Measurements from ENCODE around the gene DCLK3. TPM values are rescaled to one million over a fixed set of nuclear protein-coding genes. Genes with fewer than 3 reads are reported as not detected.
A peak's percentile ranks its signal among the peaks of the same experiment; 100 is the strongest.

Gene DCLK3
- total RNA-seq, 1 experiment from 2014 or later, result not detected

DNA sequence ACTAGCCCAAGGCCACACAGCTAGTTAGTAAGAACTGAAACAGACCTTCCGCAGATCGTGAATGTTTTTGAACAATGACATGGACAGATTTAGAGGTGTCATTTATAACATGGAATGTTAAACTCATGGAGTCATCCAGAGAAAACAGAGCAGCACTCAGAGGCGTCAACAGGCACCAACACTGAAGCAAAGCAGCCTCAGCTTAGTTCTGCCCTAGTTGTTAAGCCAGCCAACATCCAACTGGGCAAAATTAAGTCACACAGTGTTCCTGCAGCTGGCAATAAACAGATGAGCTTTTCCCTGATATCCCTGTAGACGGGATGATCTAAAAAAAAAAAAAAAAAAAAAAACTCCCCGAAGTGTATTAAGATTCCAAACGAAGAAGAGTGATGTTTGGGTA, 13.6 kb downstream of the DCLK3 start:
- Histone ChIP-seq H3K27ac (no peak overlapping the region), H3K27me3 (replicated peaks) (0 out of 2 replicates have a peak, but pooled peaks cover 2% of the 10 kb centered on the region), H3K9me3 (replicated peaks) (no peaks in the 10 kb centered on the region), H3K4me1 (replicated peaks) (no peaks in the 10 kb centered on the region), H3K36me3 (no peaks in the 10 kb centered on the region), H3K4me3 (no peak overlapping the region)
- no peak for DNase-seq (ENCODE audit: low read depth in 1 of 2, low spot score in 2 of 2)

DNA sequence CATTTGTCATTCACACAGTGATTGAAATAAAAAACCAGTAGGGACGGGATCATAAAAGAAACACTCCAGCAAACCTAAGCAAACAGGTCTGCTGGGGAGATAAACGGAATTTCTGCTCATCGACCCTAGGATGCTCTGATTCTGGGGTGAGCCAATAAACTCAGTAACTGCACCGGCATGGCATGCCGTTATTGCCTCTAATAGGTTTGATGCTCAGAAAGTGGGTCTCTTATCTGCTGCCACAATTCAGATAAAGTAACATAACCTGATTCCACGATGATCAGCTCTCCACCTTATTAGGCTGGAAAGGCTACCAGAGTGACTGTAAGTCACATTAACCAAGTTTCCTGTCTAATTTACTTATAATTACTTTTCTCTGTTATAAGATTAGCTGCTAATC, 19.6 kb downstream of the DCLK3 start:
- DNase-seq (ENCODE audit: low read depth in 1 of 2, low spot score in 2 of 2), result no peak
- H3K27ac ChIP-seq, result no peak overlapping the region
- H3K9me3 ChIP-seq (replicated peaks), result no peaks in the 10 kb centered on the region
- H3K36me3 ChIP-seq, result no peaks in the 10 kb centered on the region
- no peaks in the 10 kb centered on the region for H3K27me3 ChIP-seq (replicated peaks)
- no peak overlapping the region for H3K4me3 ChIP-seq
- H3K4me1 ChIP-seq (replicated peaks), result no peaks in the 10 kb centered on the region

DNA sequence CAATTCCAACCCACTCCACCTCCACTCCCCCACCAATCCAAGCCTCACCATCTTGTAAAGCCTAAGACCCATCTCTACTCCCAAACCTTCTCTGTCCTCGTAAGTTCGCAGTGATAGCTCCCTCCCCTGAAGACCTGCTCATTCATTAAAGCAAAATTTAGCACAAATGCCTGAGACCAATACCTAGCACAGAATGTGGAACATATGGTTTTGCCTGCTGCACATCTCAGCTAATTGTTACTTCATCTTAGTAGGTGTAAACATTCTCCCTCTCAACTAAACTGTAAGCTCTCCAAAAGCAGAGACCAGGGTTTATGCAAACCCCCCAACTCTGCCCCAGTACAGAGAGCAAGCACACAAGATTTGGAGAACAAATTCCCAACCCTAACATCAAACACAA, 20.5 kb downstream of the DCLK3 start:
- Histone ChIP-seq H3K27ac (no peak overlapping the region), H3K27me3 (replicated peaks) (no peaks in the 10 kb centered on the region), H3K4me1 (replicated peaks) (no peaks in the 10 kb centered on the region), H3K9me3 (replicated peaks) (no peaks in the 10 kb centered on the region), H3K4me3 (no peak overlapping the region), H3K36me3 (no peaks in the 10 kb centered on the region)
- DNase-seq (ENCODE audit: low read depth in 1 of 2, low spot score in 2 of 2), result no peak

DNA sequence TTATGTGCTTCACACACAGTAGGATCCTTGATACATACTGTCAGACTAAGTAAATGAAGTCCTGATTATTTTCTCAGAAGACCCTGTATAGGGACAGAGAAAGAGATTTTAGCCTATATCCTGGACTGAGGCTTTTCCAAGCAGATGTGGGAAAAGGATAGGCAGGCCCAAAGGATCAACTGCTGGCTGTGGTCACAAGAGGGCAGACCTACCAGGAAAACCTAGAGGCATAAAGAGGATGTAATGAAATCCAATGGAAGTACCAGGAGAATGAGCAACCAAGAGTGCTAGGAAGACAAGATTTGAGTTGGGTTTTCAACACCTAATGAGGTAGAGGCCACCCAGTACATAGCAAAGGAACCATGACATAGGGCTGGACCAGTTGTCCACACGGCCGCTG, 23.1 kb downstream of the DCLK3 start:
- H3K4me3 ChIP-seq, result no peak overlapping the region
- DNase-seq (ENCODE audit: low read depth in 1 of 2, low spot score in 2 of 2), result no peak
- no peaks in the 10 kb centered on the region for H3K9me3 ChIP-seq (replicated peaks)
- H3K36me3 ChIP-seq, result no peaks in the 10 kb centered on the region
- no peak overlapping the region for H3K27ac ChIP-seq
- H3K27me3 ChIP-seq (replicated peaks), result no peaks in the 10 kb centered on the region
- H3K4me1 ChIP-seq (replicated peaks), result no peaks in the 10 kb centered on the region

DNA sequence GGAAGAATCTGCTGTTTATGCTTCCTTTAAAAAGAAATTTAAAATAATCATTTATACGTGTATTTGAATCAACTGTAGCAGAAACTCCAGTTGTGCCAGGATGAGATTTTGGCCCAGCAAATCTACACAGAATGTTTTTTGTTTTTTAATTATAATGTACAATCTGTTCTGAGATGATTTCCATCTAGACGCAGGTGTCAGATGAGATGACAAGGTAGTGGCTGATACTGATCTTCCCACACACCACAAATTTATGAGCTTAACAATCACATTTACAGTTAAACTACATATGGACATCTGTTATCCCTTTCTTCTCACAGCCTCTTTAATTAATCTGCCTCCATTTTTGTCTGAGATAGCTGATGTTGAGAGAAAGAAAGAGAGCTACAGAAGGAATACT, 23.6 kb downstream of the DCLK3 start:
- no peak overlapping the region for H3K27ac ChIP-seq
- H3K27me3 ChIP-seq (replicated peaks), result no peaks in the 10 kb centered on the region
- no peaks in the 10 kb centered on the region for H3K4me1 ChIP-seq (replicated peaks)
- no peak for DNase-seq (ENCODE audit: low read depth in 1 of 2, low spot score in 2 of 2)
- no peak overlapping the region for H3K4me3 ChIP-seq
- H3K9me3 ChIP-seq (replicated peaks), result no peaks in the 10 kb centered on the region
- H3K36me3 ChIP-seq, result no peaks in the 10 kb centered on the region

DNA sequence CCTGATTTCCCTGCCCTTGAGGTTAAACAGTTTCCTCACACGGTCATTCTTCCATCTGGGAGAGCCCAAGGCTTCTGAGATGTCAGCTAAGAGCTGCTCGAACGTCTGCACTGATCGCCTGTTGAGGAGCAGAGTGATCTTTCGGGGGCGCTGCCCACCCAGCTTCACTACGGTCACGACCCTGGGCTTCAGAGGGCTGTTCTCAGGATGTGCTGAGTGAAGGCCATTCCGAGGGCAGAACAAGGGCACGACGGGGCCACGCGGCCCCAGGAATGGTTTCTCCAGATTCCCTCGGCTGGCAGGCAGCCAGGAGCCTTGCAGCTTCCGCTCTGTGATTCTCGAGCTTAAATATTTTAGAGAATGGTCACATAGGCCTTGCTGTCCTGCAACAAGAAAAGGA, 25.7 kb downstream of the DCLK3 start:
- no peaks in the 10 kb centered on the region for H3K27me3 ChIP-seq (replicated peaks)
- no peaks in the 10 kb centered on the region for H3K4me1 ChIP-seq (replicated peaks)
- H3K36me3 ChIP-seq, result no peaks in the 10 kb centered on the region
- H3K4me3 ChIP-seq, result no peak overlapping the region
- no peak for DNase-seq (ENCODE audit: low read depth in 1 of 2, low spot score in 2 of 2)
- H3K9me3 ChIP-seq (replicated peaks), result no peaks in the 10 kb centered on the region
- no peak overlapping the region for H3K27ac ChIP-seq

DNA sequence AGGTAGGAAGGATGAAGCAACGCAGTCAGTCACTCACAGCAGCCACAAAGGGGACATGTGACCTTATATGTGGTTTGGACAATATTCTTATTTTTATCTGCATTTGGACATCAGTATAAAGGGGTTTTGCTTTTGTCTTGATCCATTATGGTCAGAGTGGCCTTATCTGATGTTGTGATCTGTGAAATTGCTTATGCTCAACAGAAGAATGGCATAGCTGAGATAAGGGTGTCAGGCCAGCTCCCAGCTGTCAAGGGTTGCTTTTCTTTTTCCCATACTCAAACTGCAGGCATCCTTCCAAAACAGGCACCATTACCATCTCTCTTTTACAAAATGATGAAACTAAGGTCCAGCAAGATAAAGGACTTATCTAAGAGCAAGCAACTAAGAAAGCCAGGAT, 28.1 kb downstream of the DCLK3 start:
- Histone ChIP-seq H3K36me3 (no peaks in the 10 kb centered on the region), H3K4me1 (replicated peaks) (no peaks in the 10 kb centered on the region), H3K9me3 (replicated peaks) (no peaks in the 10 kb centered on the region), H3K4me3 (no peak overlapping the region), H3K27ac (no peak overlapping the region), H3K27me3 (replicated peaks) (no peaks in the 10 kb centered on the region; the same call in 1 of the 2 replicates)
- no peak for DNase-seq (ENCODE audit: low read depth in 1 of 2, low spot score in 2 of 2)

DNA sequence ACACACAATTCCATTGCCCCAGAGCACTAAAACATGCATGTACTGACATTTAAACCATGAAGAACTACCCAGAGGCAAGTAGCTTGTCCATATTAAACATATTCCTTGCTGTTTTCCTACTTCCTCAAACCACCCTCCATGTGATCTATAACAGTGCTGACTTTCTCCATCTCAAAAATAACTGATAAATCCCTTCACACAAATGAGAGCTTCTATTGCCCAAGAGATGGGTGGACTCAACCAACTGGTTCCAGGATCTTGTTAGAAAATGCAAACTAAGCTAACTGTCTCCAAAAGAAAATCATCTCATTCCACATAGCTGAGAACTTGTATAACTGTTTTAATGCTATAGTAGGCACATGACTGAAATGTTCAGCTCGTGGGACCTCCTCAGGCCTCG, 29.6 kb downstream of the DCLK3 start:
- DNase-seq (ENCODE audit: low read depth in 1 of 2, low spot score in 2 of 2), result no peak
- no peaks in the 10 kb centered on the region; the same call in 1 of the 2 replicates for H3K27me3 ChIP-seq (replicated peaks)
- H3K4me1 ChIP-seq (replicated peaks), result no peaks in the 10 kb centered on the region
- H3K4me3 ChIP-seq, result no peak overlapping the region
- no peaks in the 10 kb centered on the region for H3K9me3 ChIP-seq (replicated peaks)
- no peak overlapping the region for H3K27ac ChIP-seq
- H3K36me3 ChIP-seq, result no peaks in the 10 kb centered on the region

DNA sequence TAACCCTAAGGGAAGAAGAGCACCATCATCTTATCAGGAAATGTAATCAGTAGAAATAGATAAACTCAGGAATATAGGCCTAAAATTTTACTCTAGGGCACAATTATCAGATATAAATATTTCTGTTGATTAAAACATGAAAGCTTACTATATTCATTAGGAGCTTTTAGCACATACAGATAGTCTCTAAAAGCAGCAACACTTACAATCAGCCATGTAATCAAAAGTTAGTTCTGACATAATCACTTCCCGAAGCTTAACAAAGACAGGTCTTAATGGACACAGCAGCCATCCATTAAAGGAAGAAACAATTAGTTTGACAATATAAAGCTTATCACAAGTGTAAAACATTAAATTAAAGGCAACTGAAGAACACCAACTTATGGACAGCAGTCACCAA, 30.6 kb downstream of the DCLK3 start:
- Histone ChIP-seq H3K36me3 (no peaks in the 10 kb centered on the region), H3K9me3 (replicated peaks) (no peaks in the 10 kb centered on the region), H3K4me3 (no peak overlapping the region), H3K27me3 (replicated peaks) (no peaks in the 10 kb centered on the region; the same call in 1 of the 2 replicates), H3K4me1 (replicated peaks) (no peaks in the 10 kb centered on the region), H3K27ac (no peak overlapping the region)
- no peak for DNase-seq (ENCODE audit: low read depth in 1 of 2, low spot score in 2 of 2)

DNA sequence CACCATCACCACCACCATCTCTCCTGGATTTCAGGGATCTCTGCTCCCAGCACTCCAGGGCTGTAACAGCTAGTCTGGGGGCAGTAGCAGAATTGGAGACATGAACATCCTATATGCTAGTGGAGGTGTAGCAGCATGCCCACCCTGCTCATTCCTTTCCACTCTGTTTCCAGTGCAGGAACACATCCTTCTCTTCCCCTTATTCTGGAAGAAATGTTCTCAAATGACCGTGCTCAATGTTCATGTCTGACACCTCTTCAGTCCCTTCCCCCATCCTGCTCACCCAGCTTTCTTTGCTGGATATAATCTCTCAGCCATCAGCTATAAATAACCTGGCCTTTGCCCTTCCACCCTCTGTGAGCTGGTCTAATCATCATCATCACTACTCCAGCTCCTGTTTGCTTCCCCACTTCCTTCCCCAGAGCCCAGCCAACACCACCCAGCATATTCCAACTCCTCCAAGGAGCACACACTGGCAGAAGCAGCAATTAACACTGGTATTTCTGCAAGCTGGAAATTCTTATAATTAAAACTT, 31.1 kb downstream of the DCLK3 start:
- Histone ChIP-seq H3K27ac (no peak overlapping the region), H3K4me3 (no peak overlapping the region), H3K9me3 (replicated peaks) (no peaks in the 10 kb centered on the region), H3K27me3 (replicated peaks) (no peaks in the 10 kb centered on the region; the same call in 1 of the 2 replicates), H3K36me3 (no peaks in the 10 kb centered on the region), H3K4me1 (replicated peaks) (no peaks in the 10 kb centered on the region)
- no peak for DNase-seq (ENCODE audit: low read depth in 1 of 2, low spot score in 2 of 2)

DNA sequence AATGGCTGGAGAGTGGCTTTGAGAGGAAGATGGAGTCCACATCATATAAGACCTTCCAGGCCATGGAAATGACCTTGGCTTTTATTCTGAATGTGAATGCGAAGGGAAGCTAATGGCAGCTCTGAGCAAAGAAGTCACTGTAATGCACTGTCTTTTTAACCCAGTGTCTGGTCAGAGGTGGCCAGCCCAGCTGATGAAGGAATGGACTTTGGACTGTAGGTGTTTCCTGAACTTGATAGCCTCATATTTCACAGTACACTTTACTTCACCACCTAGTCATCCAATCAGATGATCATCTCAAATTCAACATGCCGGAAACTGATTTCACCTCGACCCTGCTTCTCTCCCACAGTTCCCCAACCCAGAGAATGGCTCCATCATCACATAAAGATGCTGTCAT, 33.4 kb downstream of the DCLK3 start:
- H3K4me3 ChIP-seq, result no peak overlapping the region
- H3K36me3 ChIP-seq, result no peaks in the 10 kb centered on the region
- H3K27me3 ChIP-seq (replicated peaks), result no peaks in the 10 kb centered on the region; the same call in 1 of the 2 replicates

DNA sequence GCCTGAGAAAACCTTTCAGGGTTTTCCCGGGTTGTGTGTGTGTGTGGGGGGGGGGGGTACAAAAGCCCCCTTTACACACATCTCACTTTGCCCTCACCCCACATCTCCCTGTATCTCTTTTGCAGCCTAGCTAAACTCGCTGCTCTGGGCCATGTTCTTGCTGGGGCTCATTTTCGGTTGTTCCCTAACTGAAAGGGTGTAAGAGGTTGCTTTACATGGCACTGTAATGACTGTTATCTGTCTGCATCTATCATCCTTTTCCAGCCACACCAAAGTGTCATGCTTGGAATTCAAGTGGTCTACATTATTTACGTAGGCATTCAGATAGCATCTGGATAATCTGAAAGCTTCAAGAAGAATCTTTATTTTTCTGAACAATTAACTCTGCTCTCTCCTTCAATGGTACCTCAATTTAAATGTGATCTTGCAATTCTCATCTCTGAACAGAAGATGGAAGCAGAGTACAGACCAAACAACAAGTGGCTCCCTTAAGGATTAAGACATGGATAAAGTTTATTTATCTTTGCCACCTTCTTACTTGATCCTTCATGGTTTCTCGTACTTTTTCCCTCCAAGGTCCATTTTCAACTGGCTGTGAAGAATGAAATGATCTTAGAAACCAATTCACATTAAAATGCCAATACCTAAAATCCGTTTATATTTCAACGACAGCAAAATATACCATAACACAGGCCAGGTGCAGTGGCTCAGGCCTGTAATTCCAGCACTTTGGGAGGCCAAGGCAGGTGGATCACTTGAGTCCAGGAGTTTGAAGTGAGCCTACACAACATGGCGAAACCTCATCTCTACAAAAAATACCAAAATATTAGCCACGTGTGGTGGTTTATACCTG, 34.9 kb downstream of the DCLK3 start:
- H3K4me1 ChIP-seq (replicated peaks), result no peaks in the 10 kb centered on the region
- H3K4me3 ChIP-seq, result no peak overlapping the region
- peak in 1 of 2 experiments; percentile 9 for DNase-seq (ENCODE audit: low read depth in 1 of 2, low spot score in 2 of 2)
- no peaks in the 10 kb centered on the region; the same call in 1 of the 2 replicates for H3K27me3 ChIP-seq (replicated peaks)
- H3K9me3 ChIP-seq (replicated peaks), result no peaks in the 10 kb centered on the region
- H3K27ac ChIP-seq, result no peak overlapping the region
- H3K36me3 ChIP-seq, result no peaks in the 10 kb centered on the region

More for the DNA sequence above, 33.4 kb downstream of the DCLK3 start:
- no peak overlapping the region for H3K27ac ChIP-seq
- H3K4me1 ChIP-seq (replicated peaks), result no peaks in the 10 kb centered on the region
- H3K9me3 ChIP-seq (replicated peaks), result no peaks in the 10 kb centered on the region
- no peak for DNase-seq (ENCODE audit: low read depth in 1 of 2, low spot score in 2 of 2)

DNA sequence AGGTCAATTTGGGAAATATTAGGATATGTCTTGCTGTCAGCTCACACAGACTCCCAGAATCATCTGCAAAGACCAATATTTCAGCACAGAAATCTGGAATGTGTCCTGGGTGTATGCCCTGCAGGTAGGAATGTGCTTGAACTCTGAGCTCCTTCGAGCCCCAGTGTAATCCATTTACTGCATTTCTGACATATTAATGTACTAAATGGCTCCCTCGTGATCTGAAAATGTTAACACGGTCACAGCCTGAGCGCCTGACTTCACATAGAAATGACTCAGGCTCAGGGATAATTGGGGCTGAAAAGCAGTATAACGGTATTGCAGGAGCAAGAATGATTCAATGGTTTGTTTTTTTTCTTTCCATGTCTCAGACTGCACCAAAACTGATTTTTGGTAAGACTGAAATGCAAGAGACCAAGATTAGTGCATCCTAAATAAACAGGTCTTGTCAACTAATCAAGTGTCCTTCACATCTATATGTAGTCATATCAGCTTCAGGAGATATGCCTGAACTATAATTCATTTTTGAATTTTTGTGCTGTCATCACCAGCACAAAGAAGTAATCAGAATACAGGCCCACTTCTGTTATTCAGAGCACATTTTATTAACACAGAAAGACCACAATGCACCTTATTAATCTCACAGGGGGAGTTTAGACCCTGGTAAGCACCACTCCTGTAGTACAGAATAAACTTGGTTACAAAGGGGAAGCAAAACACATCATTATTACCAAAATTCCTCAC, 49.8 kb downstream of the DCLK3 start:
- Histone ChIP-seq H3K36me3 (no peaks in the 10 kb centered on the region), H3K27ac (no peak overlapping the region), H3K4me3 (no peak overlapping the region), H3K4me1 (replicated peaks) (no peaks in the 10 kb centered on the region; the same call in none of the 2 replicates), H3K9me3 (replicated peaks) (no peaks in the 10 kb centered on the region), H3K27me3 (replicated peaks) (no peaks in the 10 kb centered on the region)
- DNase-seq (ENCODE audit: low read depth in 1 of 2, low spot score in 2 of 2), result peak in 1 of 2 experiments; percentile 10

DNA sequence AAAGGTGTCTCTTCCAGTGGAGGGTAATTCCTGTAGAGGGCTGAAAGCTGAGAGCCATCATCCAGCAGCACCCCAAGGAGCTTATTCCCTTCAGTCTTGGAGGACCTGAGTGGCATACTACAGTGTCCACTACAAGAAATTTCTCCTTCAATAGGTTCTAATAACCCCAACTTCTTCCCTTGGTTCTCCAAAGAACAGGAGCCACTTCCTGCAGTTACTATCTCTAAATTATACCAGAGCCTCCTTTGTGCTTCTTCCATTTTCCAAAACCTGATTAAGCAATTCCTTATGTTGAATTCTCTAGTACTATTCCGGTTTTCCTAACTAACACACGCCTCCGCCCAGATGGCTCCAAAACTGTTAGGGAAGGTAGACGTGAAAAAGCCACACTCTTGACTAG, 50.4 kb downstream of the DCLK3 start:
- no peaks in the 10 kb centered on the region for H3K27me3 ChIP-seq (replicated peaks)
- no peak for DNase-seq (ENCODE audit: low read depth in 1 of 2, low spot score in 2 of 2)
- no peak overlapping the region for H3K27ac ChIP-seq
- H3K4me1 ChIP-seq (replicated peaks), result no peaks in the 10 kb centered on the region; the same call in none of the 2 replicates
- H3K36me3 ChIP-seq, result no peaks in the 10 kb centered on the region
- H3K4me3 ChIP-seq, result no peak overlapping the region
- no peaks in the 10 kb centered on the region for H3K9me3 ChIP-seq (replicated peaks)

Measured in SJSA1 (cell line).